HG02884 (cell line): ENCODE data around the gene ALOX5AP.

Source experiments
- ATAC-seq: cut with Tn5 transposase; IDR thresholded peaks from one replicate; pipeline ENCODE4 v1.9.1; 2021; ENCODE audit warnings: mild to moderate bottlenecking, moderate library complexity; ENCODE audit not compliant: unreplicated experiment

The ALOX5AP gene

DNA sequence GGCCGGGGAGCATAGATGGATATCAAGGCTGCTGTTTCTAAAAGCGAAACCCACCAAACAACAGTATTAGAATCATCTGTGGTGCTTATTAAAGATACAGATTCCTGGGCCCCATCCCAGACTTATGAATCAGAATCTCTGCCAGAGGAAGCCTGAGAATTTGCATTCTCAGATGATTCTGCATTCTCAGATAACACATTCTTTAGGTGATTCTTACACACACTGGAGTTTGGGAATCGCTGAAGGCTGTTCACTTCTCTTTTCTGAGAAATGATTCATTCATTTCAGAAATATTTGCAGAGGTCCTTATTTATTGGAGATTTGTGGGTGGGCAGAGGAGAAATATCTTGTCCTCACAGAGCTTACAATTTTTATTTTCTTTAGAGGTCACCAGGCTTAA lies 24.4 kb downstream of the ALOX5AP start:
- no peak for ATAC-seq

DNA sequence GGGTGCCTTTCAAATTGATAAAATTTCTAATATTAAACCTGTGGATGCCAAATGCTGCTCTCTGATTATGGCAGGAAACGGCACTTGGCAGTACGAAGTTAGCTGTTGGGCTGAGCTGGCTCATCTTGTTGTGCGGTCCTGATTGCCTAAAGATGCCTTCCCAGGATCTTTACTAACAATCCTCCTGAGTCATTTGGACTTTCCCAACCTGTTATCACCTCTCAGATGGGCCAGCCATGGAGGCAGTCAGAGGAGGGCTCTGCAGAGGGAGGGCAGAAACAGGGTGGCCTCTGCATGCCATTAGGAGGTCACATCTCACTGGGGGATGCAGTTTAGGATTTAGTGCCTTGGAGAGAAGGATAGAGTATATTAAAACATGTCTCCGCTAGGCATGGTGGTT lies 27.3 kb downstream of the ALOX5AP start:
- ATAC-seq, result no peak

GRCh38 chr13:30763786-30764413 lies 28.6 kb downstream of the ALOX5AP start:
- no peak for ATAC-seq

DNA sequence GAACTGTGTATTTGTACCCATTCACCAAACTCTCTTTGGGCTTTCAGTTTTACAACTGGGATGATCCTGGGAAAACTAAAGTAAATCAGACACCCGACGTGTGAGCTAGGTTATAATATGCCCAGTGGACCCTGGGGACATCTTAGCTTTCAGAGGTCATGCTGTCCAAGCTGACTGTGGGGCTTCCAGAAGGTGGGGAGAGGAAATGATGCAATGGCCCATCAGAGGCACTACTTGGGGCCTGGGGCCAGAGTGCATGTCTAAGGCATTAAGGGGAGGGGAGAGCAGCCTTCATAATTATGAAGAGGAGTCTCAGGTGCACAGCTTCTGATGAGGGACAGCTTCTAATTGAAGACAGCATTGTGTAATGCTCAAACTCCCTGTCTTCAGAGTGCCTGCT lies 30.9 kb downstream of the ALOX5AP start:
- no peak for ATAC-seq

GRCh38 chr13:30770929-30771328 lies 35.6 kb downstream of the ALOX5AP start:
- ATAC-seq, result no peak

- no peak for ATAC-seq
Observed at GRCh38 chr13:30773561-30773960, 38.2 kb downstream of the ALOX5AP start.

GRCh38 chr13:30774214-30774730 lies 38.9 kb downstream of the ALOX5AP start:
- no peak for ATAC-seq

DNA sequence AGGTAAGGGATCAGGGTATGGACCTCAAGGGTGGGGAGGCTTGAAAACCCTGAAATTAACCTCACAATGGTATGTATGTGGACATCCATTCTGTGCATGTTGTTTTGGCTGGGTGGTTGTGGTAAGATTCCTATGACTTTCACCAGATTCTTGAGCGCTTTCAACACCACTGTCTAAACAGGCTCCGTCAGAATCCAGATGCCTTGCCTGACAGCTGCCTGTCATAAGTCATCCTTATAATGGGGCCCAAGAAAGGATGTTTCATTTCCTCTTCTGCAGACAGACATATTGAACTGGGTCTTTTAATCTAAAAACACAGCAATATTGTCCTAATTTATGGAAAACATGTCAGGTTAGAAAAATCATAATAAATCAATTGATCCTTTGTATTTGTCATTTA lies 41.3 kb downstream of the ALOX5AP start:
- ATAC-seq, result no peak

- ATAC-seq, result no peak
Observed at GRCh38 chr13:30779016-30779415, 43.7 kb downstream of the ALOX5AP start.

DNA sequence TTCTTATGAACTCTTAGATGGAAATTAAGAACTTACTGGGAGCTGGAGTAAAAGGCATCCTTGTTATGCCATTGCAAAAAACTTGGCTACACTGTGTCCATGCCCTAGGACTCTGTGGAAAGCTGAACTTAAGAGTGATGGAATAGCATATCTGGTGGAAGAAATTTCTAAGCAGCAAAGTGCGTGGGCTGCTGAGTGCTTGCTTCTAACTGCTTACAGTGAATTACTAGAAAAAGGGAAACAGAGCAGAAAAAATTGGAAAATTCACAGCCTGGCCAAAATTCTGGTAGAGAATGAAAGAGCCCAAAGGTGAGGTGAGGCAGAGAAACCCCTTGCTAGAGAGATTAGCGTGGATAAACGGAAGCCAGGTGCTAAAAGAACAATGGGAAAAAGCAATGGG lies 44.3 kb downstream of the ALOX5AP start:
- ATAC-seq, result no peak

DNA sequence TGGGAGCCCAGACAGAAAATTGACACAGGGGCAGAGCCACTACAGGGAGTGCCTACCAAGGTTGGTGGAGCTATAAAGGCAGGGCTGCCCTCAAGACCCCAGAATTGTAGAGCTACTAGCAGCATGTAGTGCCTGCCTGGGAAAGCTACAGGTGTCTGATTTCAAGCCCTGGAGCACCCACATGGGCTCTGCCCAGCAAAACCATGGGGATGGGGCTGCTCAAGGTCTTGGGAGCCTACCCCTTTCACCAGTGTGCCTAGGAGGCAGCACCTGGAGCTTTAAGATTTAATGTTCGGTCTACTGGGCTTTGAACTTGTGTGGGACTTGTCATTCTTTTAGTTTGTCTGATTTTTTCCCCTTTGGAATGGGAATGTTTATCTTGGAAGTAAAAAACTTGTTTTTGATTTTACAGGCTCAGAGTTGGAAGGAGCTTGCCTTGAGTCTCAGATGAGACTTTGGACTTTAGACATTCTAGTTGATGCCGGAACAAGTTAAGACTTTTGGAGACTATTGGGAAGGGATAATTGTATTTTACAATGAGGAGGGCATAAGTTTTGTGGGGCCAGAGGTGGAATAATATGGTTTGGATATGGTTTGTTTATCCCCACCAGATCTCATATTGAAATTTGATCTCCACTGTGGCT lies 45.1 kb downstream of the ALOX5AP start:
- ATAC-seq, result no peak

DNA sequence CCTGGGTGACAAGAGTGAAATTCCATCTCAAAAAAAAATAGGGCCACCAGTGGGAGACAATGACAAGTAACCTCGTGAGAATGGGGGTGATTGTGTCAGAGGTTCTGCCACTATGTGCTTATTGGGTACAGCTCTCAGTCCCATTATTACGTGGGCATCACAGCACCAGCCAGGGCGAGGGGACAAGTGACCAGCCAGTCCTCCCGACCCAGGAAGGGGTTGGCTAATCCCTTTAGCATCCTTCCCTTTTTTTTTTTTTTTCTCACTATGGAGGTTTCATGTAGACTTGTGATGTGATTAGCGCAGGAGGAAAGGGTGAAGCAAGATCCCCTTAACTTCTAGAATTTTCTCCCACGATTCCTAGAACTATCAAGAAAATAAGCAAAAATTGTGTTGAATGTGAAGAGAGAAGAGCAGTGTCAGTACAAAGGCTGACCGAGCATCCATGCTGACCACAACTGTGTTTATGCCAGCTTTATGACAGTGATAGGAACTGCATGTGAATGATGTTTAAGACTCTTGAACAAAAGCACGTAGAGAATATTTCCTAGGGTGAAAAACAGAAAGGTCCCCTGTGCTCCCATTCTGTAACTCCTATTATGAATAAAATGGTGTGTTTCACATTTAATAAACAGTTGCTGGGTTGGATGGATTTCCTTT lies 50.0 kb downstream of the ALOX5AP start:
- no peak for ATAC-seq

DNA sequence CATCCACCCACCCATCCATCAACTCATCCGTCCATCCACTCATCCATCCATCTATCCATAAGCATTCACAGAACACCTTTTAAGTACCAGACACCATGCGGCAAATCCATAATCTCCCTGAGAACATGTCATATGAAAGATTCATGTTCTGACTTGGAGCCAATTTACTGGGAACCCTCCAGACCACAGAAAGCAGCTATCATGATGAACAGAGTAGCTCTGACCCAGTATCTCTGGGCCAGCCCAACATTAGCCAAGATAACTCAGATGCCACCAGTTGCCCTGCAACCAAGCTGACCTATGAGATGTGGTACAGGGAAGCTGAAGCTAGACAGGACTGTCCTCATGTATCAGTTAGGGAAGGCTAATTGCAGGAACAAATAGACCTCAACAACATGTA lies 51.3 kb downstream of the ALOX5AP start:
- no peak for ATAC-seq

- ATAC-seq, result no peak
Observed at GRCh38 chr13:30787738-30788525, 52.6 kb downstream of the ALOX5AP start.

DNA sequence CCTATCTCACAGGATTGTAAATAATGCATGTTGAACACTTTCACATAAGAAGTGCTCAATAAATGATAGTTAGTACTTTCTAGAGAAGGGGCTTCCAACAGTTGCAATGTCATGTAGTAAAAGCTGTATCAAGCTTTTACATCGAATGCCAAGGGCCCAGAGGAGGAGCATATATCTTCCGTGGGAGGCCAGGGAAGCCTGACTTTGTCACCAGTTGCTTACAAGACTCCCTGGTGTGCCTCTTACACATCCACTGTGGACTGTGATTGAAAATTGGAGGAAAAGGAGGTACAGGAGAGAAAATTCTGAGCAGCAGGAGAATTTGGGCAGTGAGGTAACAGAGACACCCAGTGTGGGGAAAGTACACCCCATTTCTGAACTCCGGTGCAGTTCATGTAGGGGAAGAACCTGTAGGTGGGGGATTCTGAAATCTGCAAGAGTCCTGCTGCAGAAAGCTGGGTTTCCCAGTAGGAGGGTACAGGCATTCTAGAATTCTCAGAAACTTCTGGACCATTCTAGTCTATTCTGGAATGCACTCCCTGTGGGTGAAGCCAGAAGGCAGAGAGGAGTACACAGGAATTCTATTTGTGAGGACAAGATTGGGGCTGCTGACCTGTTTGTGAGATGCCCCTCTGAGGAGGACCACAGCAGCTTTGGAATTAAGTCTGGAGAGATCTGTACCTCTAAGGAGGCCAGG lies 54.0 kb downstream of the ALOX5AP start:
- peak; percentile 48 for ATAC-seq

DNA sequence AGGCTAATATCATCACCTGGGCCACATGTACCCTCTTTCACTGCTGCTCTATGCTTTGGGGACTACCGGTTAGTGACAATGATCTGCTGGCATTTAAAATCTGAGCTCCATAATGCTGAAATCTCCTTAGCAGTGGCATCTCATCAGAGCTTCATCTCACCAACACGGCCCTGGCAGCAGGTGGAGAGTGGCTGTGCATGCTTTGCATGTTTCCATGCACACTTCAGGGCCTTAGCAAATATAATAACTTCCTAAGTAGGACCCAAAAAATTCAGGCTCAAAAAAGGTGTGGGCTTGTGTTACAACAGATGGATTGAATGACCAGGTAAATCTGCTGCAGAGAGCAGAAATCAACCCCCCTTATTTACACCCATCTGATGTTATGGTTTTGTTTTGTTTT lies 55.2 kb downstream of the ALOX5AP start:
- ATAC-seq, result no peak

- no peak for ATAC-seq
Observed at GRCh38 chr13:30791354-30792001, 56.1 kb downstream of the ALOX5AP start.

GRCh38 chr13:30792285-30793000 lies 57.1 kb downstream of the ALOX5AP start:
- no peak for ATAC-seq

GRCh38 chr13:30796132-30796572 lies 60.8 kb downstream of the ALOX5AP start:
- ATAC-seq, result no peak
